Measurements from ENCODE around the gene ADAR. TPM values are rescaled to one million over a fixed set of nuclear protein-coding genes. Genes with fewer than 3 reads are reported as not detected.

ADAR gene, protein sequence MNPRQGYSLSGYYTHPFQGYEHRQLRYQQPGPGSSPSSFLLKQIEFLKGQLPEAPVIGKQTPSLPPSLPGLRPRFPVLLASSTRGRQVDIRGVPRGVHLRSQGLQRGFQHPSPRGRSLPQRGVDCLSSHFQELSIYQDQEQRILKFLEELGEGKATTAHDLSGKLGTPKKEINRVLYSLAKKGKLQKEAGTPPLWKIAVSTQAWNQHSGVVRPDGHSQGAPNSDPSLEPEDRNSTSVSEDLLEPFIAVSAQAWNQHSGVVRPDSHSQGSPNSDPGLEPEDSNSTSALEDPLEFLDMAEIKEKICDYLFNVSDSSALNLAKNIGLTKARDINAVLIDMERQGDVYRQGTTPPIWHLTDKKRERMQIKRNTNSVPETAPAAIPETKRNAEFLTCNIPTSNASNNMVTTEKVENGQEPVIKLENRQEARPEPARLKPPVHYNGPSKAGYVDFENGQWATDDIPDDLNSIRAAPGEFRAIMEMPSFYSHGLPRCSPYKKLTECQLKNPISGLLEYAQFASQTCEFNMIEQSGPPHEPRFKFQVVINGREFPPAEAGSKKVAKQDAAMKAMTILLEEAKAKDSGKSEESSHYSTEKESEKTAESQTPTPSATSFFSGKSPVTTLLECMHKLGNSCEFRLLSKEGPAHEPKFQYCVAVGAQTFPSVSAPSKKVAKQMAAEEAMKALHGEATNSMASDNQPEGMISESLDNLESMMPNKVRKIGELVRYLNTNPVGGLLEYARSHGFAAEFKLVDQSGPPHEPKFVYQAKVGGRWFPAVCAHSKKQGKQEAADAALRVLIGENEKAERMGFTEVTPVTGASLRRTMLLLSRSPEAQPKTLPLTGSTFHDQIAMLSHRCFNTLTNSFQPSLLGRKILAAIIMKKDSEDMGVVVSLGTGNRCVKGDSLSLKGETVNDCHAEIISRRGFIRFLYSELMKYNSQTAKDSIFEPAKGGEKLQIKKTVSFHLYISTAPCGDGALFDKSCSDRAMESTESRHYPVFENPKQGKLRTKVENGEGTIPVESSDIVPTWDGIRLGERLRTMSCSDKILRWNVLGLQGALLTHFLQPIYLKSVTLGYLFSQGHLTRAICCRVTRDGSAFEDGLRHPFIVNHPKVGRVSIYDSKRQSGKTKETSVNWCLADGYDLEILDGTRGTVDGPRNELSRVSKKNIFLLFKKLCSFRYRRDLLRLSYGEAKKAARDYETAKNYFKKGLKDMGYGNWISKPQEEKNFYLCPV
- total RNA-seq (100 to 1,000 TPM in 8 of 9 donors, 10 to 100 TPM in 1; 83.9 to 160 (median 127) TPM), polyA plus RNA-seq (100 to 1,000 TPM in 1 of 3 donors, 10 to 100 TPM in 2; 18.5 to 123 (median 30.0) TPM)
- long read RNA-seq, donor 1, full-length matches to known transcripts, result 2 of 18 reads
- long read RNA-seq, donor 1, partial matches to known transcripts, result 16 of 18 reads
- long read RNA-seq, donor 1, other reads (novel, unspliced or antisense), result 0 of 18 reads
- long read RNA-seq, donor 2, full-length matches to known transcripts, result 3 of 16 reads
- long read RNA-seq, donor 2, partial matches to known transcripts, result 13 of 16 reads
- long read RNA-seq, donor 2, other reads (novel, unspliced or antisense), result 0 of 16 reads
- long read RNA-seq, donor 3, full-length matches to known transcripts, result 1 of 1 reads
- long read RNA-seq, donor 3, partial matches to known transcripts, result 0 of 1 reads
- long read RNA-seq, donor 3, other reads (novel, unspliced or antisense), result 0 of 1 reads
- long read RNA-seq, donor 4, partial matches to known transcripts, result 6 of 14 reads
- long read RNA-seq, donor 4, other reads (novel, unspliced or antisense), result 8 of 14 reads
- long read RNA-seq, donor 5, full-length matches to known transcripts, result 6 of 61 reads
- long read RNA-seq, donor 5, partial matches to known transcripts, result 37 of 61 reads
- long read RNA-seq, donor 5, other reads (novel, unspliced or antisense), result 18 of 61 reads
- long read RNA-seq, donor 6, partial matches to known transcripts, result 4 of 9 reads
- long read RNA-seq, donor 6, other reads (novel, unspliced or antisense), result 5 of 9 reads
- long read RNA-seq, donor 7, full-length matches to known transcripts, result 3 of 10 reads
- long read RNA-seq, donor 7, partial matches to known transcripts, result 7 of 10 reads
- long read RNA-seq, donor 7, other reads (novel, unspliced or antisense), result 0 of 10 reads
- long read RNA-seq, donor 8, full-length matches to known transcripts, result 4 of 9 reads
- long read RNA-seq, donor 8, partial matches to known transcripts, result 5 of 9 reads
- long read RNA-seq, donor 8, other reads (novel, unspliced or antisense), result 0 of 9 reads
- long read RNA-seq, donor 9, partial matches to known transcripts, result 0 of 2 reads
- long read RNA-seq, donor 9, other reads (novel, unspliced or antisense), result 0 of 2 reads
- long read RNA-seq, donor 10, partial matches to known transcripts, result 10 of 10 reads
- long read RNA-seq, donor 10, other reads (novel, unspliced or antisense), result 0 of 10 reads

DNA sequence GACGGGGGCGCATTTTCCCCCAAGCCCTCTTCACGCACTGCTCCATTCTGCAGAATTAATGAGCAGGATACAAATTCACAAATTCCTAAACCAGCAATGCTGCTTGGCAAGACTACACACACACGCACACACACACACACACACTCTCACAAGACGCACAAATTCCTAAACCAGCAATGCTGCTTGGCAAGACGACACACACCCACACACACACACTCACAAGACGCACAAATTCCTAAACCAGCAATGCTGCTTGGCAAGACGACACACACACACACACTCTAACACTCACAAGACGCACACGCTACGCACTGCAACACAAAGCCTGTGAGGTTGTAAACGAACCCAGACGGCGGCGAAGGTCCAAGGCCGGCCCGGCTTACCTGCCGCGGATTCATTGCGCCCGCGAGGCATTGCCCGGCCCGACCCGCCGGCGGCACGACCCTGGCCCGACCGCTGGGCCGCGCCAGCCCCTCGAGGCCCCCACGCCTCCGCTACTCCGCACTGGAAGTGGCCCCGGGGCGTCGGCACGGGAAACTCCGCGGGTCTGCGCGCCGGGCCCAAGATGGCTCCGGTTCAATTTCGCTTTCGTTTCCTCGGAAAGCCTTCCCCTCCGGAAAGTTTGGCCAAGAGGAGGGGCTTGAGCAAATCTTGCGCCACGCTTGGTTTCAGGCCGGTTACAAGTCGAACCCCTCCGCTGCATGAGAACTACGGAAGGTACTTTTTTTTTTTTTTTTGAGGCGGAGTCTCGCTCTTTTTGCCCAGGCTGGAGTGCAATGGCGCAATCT is at the start of gene ADAR:
TSS of gene ADAR (minus strand) at position 578 of the 788 bp plus-strand sequence. CDS start at position 398, 180 bp downstream.
- 0 to 1% (median 0%) methylated on average over 20 to 59 of the region's 59 CpGs for WGBS, 4 donors
- Histone ChIP-seq H3K4me1 (replicated peaks in 1 of 2) (peaks cover 22 to 49% of the 10 kb centered on the region in 2 donors), H3K4me3 (peak within 1 kb of the TSS; percentile 24 to 99 (median 92)), H3K27ac (peak within 1 kb of the TSS; percentile 82 to 99 (median 98)), H3K36me3 (replicated peaks in 1 of 2) (no peaks in the 10 kb centered on the region), H3K27me3 (no peaks in the 10 kb centered on the region), H3K9me3 (replicated peaks in 1 of 3) (no peaks in the 10 kb centered on the region)
- no peak for TF ChIP-seq CTCF (IDR thresholded peaks at IDR 0.05)
- TF ChIP-seq POLR2A (IDR thresholded peaks at IDR 0.05), result peak; percentile 35 to 56
- DNase-seq, result peak; percentile 90 to 97 (median 95)
- intact Hi-C loops (cut with DNase I), result no loop called here

DNA sequence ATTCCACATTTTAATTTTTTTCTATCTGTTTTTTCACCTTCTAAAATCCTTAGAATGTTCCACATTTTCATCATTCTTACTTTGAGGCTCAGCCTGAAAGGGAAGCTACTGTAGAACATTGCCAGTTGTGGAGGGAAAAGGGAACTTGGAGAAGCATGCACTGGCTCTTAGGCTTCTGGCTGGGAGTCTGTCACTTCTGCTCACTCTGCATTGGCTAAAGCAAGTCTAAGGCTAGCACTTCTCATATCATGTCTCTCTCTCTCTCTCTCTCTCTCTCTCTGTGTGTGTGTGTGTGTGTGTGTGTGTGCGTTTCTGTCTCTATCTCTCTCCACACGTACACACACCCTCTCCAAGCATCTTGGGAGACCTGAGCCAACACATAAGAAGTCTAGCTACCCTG is 49.6 kb upstream of the ADAR start:
- H3K9me3 ChIP-seq (replicated peaks in 1 of 3), result peaks cover 0 to 10% (median 0%) of the 10 kb centered on the region in 3 donors
- WGBS, 4 donors, result 29 to 60% (median 35%) methylated on average over 1 to 2 of the region's 2 CpGs
- no peak overlapping the region for H3K27ac ChIP-seq
- no peaks in the 10 kb centered on the region for H3K36me3 ChIP-seq (replicated peaks in 1 of 2)
- intact Hi-C loops (cut with DNase I), result loop anchor here in 1 of 2 donors (10.0 kb wide), 1 partner anchor 93 kb away; the partner anchor contains the start of gene CHRNB2
- H3K4me1 ChIP-seq (replicated peaks in 1 of 2), result no peaks in the 10 kb centered on the region
- TF ChIP-seq CTCF (IDR thresholded peaks at IDR 0.05) (no peak), POLR2A (IDR thresholded peaks at IDR 0.05) (no peak)
- no peak overlapping the region for H3K4me3 ChIP-seq
- DNase-seq, result no peak
- H3K27me3 ChIP-seq, result peaks cover 5% of the 10 kb centered on the region

Data from adrenal gland (tissue), 19 donors.